HCT116 (cell line): ENCODE results near the gene CCDC106.

Experiments used
- ATF3 ChIP-seq: IDR thresholded peaks from 2 replicates; pipeline ENCODE4 v1.6.1; 2012
- EZH2 ChIP-seq: fragments of 200-600 bp; sonication (generic); IDR thresholded peaks from 2 replicates; pipeline ENCODE4 v1.6.1; 2017; ENCODE audit warnings: antibody characterized with exemption, mixed run types
- POLR2A ChIP-seq: IDR thresholded peaks from 2 replicates; pipeline ENCODE4 v1.7.0; 2011; ENCODE audit warnings: borderline replicate concordance; ENCODE audit not compliant: insufficient read depth, insufficient read length; ENCODE audit errors: extremely low read depth
- POLR2AphosphoS5 ChIP-seq: IDR thresholded peaks from 2 replicates; pipeline ENCODE4 v1.6.1; 2011; ENCODE audit warnings: mild to moderate bottlenecking, low read depth, low read length, moderate library complexity
- SIN3A ChIP-seq: IDR thresholded peaks from 2 replicates; pipeline ENCODE4 v1.6.1; 2012; ENCODE audit warnings: low read depth
- YY1 ChIP-seq: IDR thresholded peaks from 2 replicates; pipeline ENCODE4 v1.6.1; 2011; ENCODE audit warnings: low read length, low read depth, moderate library complexity, mild to moderate bottlenecking; ENCODE audit not compliant: insufficient replicate concordance; ENCODE audit errors: extremely low read depth
- ZBTB33 ChIP-seq: IDR thresholded peaks from 2 replicates; pipeline ENCODE4 v1.6.1; 2011; ENCODE audit warnings: mild to moderate bottlenecking, low read length, moderate library complexity; ENCODE audit not compliant: insufficient replicate concordance; ENCODE audit errors: extremely low read depth
- ZFX ChIP-seq: fragments of 450-650 bp; IDR thresholded peaks from 2 replicates; pipeline ENCODE4 v1.6.1; 2017
- ZNF274 ChIP-seq: fragments of 200-500 bp; sonication (Bioruptor generic); IDR thresholded peaks from 2 replicates; pipeline ENCODE4 v1.6.1; 2014; ENCODE audit warnings: mild to moderate bottlenecking, low read depth, low read length, inconsistent platforms
- TF ChIP-seq, protein P1 (sequence below), 3 experiments: fragments of 200-600 bp in 1 of 3; sonication (generic) in 1 of 3; IDR thresholded peaks in 2 of 3; conservative IDR thresholded peaks in 1 of 3; 2 replicates each; pipeline ENCODE4 v1.5.1; 2012 to 2017; ENCODE audit warnings: low read depth in 2 of 3, low read length in 2 of 3, antibody characterized with exemption in 1 of 3, borderline replicate concordance in 1 of 3, control low read depth in 1 of 3, mild to moderate bottlenecking in 1 of 3, mixed read lengths in 1 of 3, mixed run types in 1 of 3, moderate library complexity in 1 of 3; ENCODE audit not compliant: insufficient read depth in 1 of 3

DNA sequence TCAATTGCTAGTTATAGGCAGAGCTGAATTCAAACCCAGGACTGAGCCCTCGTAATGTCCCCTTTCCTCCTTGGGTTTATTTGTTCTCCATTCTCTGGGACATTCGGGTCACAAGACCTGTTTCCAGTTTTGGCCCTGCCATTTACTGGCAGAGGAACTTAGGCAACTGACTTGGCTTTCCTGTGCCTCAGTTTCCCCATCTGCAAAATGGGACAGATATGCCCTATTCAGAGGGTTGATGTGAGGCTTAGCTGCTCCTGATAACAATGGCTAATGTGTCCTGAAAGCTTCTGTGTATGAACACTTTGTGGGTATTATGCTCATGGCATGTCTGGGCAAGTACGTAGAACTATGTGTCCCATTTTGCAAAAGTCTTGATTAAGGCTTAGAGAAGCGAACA, 46.9 kb upstream of the CCDC106 start:
- TF ChIP-seq ZFX (no peak), POLR2A (no peak), YY1 (no peak), ATF3 (no peak), POLR2AphosphoS5 (no peak), ZNF274 (no peak), SIN3A (no peak), EZH2 (no peak), ZBTB33 (no peak)
- TF ChIP-seq, protein P1, sequence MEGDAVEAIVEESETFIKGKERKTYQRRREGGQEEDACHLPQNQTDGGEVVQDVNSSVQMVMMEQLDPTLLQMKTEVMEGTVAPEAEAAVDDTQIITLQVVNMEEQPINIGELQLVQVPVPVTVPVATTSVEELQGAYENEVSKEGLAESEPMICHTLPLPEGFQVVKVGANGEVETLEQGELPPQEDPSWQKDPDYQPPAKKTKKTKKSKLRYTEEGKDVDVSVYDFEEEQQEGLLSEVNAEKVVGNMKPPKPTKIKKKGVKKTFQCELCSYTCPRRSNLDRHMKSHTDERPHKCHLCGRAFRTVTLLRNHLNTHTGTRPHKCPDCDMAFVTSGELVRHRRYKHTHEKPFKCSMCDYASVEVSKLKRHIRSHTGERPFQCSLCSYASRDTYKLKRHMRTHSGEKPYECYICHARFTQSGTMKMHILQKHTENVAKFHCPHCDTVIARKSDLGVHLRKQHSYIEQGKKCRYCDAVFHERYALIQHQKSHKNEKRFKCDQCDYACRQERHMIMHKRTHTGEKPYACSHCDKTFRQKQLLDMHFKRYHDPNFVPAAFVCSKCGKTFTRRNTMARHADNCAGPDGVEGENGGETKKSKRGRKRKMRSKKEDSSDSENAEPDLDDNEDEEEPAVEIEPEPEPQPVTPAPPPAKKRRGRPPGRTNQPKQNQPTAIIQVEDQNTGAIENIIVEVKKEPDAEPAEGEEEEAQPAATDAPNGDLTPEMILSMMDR (IDR thresholded peaks at IDR 0.05 in 2 of 3, conservative IDR thresholded peaks at IDR 0.05 in 1 of 3; ENCODE audit: borderline replicate concordance in 1 of 3, insufficient read depth in 1 of 3, low read depth in 2 of 3, low read length in 2 of 3): no peak
